ENCODE measurements around the gene SKI. TPM values are rescaled to one million over a fixed set of nuclear protein-coding genes. Genes with fewer than 3 reads are reported as not detected.

SKI gene
- total RNA-seq, 2 experiments from 2014 or later: 28.3 to 28.9 TPM

DNA sequence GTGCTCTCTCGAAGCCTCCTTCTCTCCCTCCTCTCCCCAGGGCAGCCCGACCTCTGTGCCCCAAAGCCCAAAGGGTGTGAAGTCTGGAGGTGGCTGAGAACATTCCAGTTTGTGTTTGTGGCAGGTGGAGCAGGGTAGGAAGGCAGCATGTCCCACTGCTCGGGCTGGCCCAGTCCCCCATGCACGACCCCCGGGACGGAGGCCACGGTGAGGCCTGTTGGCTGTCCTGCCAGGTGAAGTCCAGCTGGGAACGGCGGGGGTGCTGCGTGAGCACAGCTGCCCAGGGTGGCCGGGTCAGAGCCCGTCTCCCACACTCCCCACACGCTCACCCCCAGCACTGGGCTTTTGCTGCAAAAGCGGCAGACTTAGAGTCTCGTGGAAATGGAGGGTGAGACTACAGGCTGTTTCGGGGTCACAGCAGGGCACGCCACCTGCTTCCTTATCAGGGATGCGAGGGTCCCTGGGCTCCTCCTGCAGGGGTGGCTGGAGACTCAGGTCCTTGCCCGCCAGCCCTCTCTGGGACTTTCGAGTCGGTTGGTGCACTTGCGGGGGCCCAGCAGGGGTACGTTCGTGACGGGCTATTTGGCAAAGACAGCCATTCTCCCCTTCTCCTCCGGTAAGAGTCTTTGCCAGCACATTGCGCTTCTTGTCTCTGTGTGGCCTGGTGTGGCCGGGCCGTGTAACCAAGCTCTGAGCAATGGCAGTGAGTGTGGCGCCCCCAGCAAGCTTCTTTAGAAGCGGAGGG, 123.0 kb downstream of the SKI start:
- H3K27me3 Mint-ChIP-seq: no peaks in the 10 kb centered on the region
- no peak overlapping the region for H3K27ac Mint-ChIP-seq
- no peak overlapping the region for H3K4me3 Mint-ChIP-seq
- intact Hi-C loops (cut with micrococcal nuclease): no loop called here
- no peaks in the 10 kb centered on the region for H3K4me1 Mint-ChIP-seq (ENCODE audit: low read depth)
- DNase-seq: no peak
- ChIA-PET POLR2A (no interaction called here), CTCF (no interaction called here)
- no peaks in the 10 kb centered on the region for H3K36me3 Mint-ChIP-seq
- no peaks in the 10 kb centered on the region for H3K9me3 Mint-ChIP-seq

DNA sequence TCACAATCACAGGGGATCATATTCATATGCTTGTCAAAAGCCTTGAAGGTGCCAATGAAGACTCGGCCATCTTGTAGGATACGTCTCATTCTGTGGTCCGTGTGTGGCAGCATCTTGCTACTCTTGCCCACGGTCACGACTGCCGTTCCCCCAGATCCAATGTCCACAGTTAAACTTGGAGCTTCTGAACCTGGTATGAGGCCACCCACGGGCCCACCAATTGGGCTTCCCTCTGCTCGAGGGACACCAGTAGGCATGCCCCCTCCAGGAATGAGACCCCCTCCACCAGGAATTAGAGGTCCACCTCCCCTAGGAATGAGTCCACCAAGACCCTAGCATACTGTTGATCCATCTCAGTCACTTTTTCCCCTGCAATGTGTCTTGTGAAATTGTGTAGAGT, 123.6 kb downstream of the SKI start:
- Mint-ChIP-seq H3K27me3 (no peaks in the 10 kb centered on the region), H3K9me3 (no peaks in the 10 kb centered on the region), H3K4me3 (no peak overlapping the region), H3K4me1 (ENCODE audit: low read depth) (no peaks in the 10 kb centered on the region), H3K27ac (no peak overlapping the region), H3K36me3 (no peaks in the 10 kb centered on the region)
- intact Hi-C loops (cut with micrococcal nuclease): no loop called here
- DNase-seq: no peak
- ChIA-PET CTCF (interaction anchor here (0.7 kb wide), 1 partner anchor 157 kb away, joined by 3 read pairs; the partner anchor contains the start of gene FAAP20), POLR2A (no interaction called here)

DNA sequence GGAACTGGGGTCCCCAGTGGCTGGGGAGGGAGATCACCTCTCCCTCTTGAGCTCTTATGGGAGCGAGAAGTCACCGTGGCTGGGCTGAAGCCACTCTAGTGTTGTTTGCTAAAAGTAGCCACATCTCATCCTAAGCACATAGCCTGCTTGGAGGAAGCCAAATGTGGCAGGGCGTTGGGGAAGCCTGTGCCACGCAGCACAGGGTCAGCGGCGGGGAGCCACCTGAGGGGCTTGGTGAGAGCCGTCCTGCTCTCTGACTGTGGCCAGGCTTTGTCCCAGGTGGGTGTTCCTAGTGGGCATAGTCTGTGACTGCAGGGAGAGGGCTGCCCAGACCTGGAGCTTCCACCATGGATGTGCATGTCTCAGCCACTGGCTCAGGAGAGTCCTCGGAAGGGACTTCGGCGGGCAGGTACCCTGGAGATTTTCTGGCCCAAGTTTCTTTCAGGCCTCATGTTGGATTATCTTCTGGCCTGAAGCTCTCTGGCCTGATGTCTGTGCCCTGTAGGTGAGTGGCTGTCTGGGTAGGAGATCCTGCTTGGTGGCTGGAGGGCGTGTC, 124.3 kb downstream of the SKI start:
- no peak overlapping the region for H3K4me3 Mint-ChIP-seq
- H3K27ac Mint-ChIP-seq: no peak overlapping the region
- no peaks in the 10 kb centered on the region for H3K27me3 Mint-ChIP-seq
- H3K9me3 Mint-ChIP-seq: no peaks in the 10 kb centered on the region
- CTCF ChIA-PET: interaction anchor here (0.7 kb wide), 1 partner anchor 158 kb away, joined by 3 read pairs; the partner anchor contains the start of gene FAAP20
- no peaks in the 10 kb centered on the region for H3K36me3 Mint-ChIP-seq
- POLR2A ChIA-PET: no interaction called here
- no peaks in the 10 kb centered on the region for H3K4me1 Mint-ChIP-seq (ENCODE audit: low read depth)
- no peak for DNase-seq
- intact Hi-C loops (cut with micrococcal nuclease): no loop called here

DNA sequence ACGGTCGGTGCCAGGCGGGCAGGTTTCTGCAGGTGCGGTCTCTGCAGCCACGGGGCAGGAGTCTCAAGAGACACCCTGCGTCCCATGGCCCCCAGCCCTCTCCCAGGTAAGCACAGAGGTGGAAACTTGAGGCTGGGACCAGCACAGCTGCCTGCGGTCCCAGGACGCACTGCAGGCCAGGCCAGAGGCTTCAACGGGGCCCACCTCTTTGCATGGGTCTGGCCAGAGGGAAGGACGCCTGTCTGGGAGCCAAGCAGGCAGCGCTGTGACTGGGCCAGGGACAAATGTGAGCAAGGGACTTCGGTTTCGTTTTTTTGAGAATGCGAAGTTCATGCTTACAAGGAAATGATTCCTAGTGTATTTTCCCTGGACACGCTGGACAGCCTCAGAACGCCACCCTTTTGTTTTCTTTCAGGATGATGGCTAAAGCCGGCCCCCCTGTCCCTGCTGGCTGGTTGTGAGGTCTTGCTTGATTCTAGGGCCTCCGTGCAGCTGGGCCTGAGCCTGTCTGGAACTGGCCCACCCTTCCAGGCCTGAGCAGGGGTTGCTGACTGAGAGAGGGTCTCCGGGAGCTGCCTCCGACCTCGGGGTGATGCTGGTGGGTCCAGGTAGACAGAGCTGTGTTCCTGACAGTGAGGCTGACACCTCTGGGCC, 124.9 kb downstream of the SKI start:
- intact Hi-C loops (cut with micrococcal nuclease): no loop called here
- DNase-seq: no peak
- CTCF ChIA-PET: no interaction called here
- Mint-ChIP-seq H3K27ac (no peak overlapping the region), H3K27me3 (no peaks in the 10 kb centered on the region), H3K36me3 (no peaks in the 10 kb centered on the region), H3K4me3 (no peak overlapping the region), H3K4me1 (ENCODE audit: low read depth) (no peaks in the 10 kb centered on the region), H3K9me3 (no peaks in the 10 kb centered on the region)
- POLR2A ChIA-PET: no interaction called here

DNA sequence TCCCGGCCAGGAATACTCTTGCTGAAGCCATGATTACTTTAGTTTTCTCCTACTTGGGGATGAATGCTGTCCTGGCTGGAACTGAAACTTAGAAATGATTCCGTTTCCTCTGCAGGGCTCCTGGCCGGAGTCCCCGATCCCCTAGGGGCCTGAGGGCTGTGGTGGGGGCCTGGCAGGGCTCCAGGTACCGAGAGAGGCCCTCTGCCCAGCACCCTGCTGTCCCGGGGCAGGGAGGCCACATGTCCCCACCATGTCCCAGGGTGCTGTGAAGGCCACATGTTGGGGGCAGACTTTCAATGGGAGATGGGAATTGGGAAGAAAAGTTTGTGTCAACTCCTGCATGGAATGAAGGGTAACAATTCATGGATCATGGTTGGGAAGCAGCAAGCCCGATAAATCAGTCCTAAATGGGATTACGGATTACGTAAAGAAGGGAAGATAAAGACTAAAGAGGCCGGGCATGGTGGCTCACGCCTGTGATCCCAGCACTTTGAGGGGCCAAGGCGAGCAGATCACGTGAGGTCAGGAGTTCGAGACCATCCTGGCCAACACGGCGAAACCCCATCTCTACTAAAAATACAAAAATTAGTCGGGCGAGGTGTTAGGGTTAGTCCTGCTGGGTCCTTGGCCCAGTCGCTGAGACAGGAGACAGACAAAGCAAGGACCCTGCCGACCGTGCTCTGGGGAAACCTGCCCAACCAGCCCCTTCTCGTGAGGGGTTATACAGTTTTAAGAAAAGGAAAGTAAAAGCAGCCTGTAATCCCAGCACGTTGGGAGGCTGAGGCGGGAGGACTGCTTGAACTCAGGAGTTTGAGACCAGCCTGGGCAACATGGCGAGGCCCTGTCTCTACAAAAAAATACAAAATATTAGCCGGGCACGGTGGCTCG, 125.7 kb downstream of the SKI start:
- no peaks in the 10 kb centered on the region for H3K4me1 Mint-ChIP-seq (ENCODE audit: low read depth)
- no peaks in the 10 kb centered on the region for H3K27me3 Mint-ChIP-seq
- no peak for DNase-seq
- no peaks in the 10 kb centered on the region for H3K36me3 Mint-ChIP-seq
- ChIA-PET POLR2A (no interaction called here), CTCF (no interaction called here)
- H3K9me3 Mint-ChIP-seq: no peaks in the 10 kb centered on the region
- intact Hi-C loops (cut with micrococcal nuclease): no loop called here
- no peak overlapping the region for H3K27ac Mint-ChIP-seq
- no peak overlapping the region for H3K4me3 Mint-ChIP-seq

DNA sequence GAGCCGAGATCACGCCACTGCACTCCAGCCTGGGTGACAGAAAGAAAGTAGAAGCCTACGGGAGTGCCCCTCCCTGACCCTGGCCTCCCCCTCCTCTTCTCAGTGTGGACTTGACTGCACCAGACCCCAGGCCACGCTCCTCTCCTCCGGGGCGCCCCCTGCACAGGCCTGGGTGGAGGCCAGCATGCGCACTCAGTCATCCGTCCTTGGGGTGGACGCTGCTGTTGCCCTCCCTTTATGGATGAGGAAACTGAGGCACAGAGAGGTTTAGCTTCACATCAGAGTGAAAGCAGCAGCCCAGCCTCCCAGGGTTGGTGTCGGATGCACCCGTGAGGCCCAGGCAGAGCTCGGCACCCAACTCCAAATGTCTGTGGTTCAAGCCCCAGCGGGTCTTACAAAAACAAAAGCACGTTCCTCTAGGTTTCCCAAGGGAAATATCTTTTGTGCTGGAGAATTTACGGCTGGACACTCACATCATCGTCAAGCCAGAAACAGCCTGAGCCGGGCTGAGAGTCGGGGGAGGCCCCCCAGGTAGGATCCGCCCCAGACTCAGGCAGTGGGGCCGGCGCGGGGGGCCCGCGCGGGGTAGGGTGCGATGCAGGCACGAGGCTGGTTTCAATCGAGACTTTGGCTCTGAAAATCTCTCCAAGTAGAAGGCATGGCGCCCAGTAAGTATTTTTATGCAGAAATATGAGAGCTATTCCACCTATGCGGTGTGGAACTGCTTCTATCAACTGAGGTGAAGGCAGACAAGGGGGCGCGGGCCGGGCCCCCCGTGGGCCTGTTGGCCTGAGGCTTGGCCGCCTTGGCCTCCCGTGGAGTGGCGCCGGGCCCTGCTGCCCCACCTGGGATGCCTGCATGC, 126.6 kb downstream of the SKI start:
- no peaks in the 10 kb centered on the region for H3K27me3 Mint-ChIP-seq
- ChIA-PET CTCF (no interaction called here), POLR2A (no interaction called here)
- no peaks in the 10 kb centered on the region for H3K4me1 Mint-ChIP-seq (ENCODE audit: low read depth)
- H3K4me3 Mint-ChIP-seq: no peak overlapping the region
- H3K27ac Mint-ChIP-seq: no peak overlapping the region
- H3K9me3 Mint-ChIP-seq: no peaks in the 10 kb centered on the region
- no peaks in the 10 kb centered on the region for H3K36me3 Mint-ChIP-seq
- intact Hi-C loops (cut with micrococcal nuclease): no loop called here
- DNase-seq: no peak

DNA sequence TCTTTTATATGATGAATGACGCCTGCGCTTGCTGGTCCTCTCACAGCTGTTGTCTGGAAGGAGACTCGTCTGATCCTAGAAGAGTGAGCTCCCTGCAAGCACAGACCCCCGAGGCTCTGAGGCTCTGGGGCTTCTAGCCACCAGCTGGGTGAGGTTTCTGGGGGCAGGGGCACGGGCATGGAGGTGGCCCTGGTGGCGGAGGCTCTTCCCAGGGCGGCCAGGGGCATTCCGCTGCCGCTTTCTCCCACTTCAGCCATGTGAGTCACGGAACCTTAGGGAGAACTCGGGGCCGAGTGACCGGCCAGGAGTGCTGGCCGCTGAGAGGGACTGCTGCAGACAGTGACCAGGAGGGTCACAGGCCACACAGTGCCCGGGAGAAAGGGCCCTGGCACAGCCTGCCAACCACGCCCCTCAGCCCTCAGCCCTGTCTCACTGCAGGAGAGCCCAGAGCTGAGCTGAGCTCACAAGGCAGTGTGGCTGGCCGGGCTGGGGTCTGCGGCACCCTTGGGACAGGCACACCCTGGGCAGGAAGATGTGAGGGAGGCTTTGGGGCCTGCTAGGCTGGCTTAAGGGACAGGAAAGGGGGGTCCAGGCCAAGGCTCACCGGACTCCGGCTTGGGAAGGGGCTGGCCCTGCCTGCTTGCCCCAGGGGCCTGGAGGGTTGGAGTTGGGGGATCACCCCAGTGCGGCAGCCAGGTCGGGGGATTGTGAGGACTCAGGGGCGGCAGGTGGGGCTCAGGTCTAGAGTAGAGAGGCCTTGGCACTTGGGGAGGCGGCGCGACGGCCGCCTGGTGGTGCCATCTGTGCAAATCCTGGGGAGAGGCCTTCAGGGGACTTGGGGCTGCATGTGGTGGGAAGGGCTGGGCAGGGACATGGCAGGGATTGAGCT, 127.5 kb downstream of the SKI start:
- intact Hi-C loops (cut with micrococcal nuclease): no loop called here
- Mint-ChIP-seq H3K4me3 (no peak overlapping the region), H3K27ac (no peak overlapping the region), H3K36me3 (no peaks in the 10 kb centered on the region), H3K27me3 (no peaks in the 10 kb centered on the region), H3K9me3 (no peaks in the 10 kb centered on the region), H3K4me1 (ENCODE audit: low read depth) (no peaks in the 10 kb centered on the region)
- POLR2A ChIA-PET: no interaction called here
- no peak for DNase-seq
- CTCF ChIA-PET: no interaction called here

DNA sequence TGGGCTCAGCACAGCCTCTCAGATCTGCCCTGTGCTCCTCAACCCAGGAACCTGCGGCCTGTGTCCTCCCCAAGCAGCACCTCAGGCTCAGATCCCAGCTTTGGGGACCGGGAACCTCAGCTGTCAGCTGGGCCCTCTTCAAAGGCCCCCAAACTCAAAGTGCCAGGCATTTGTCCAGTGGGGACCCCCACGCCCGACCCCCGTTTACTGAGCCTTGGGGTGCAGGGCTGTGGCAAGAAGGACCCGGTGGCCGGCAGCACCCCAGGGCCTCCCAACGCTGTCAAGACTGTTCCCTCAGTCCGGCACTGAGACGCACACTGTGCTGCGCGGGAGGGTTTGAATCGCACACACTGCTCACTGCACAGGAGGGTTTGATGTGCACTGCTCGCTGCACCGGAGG, 128.3 kb downstream of the SKI start:
- no peaks in the 10 kb centered on the region for H3K9me3 Mint-ChIP-seq
- no peaks in the 10 kb centered on the region for H3K36me3 Mint-ChIP-seq
- DNase-seq: no peak
- ChIA-PET CTCF (no interaction called here), POLR2A (no interaction called here)
- H3K27ac Mint-ChIP-seq: no peak overlapping the region
- intact Hi-C loops (cut with micrococcal nuclease): no loop called here
- no peaks in the 10 kb centered on the region for H3K27me3 Mint-ChIP-seq
- no peak overlapping the region for H3K4me3 Mint-ChIP-seq
- no peaks in the 10 kb centered on the region for H3K4me1 Mint-ChIP-seq (ENCODE audit: low read depth)

DNA sequence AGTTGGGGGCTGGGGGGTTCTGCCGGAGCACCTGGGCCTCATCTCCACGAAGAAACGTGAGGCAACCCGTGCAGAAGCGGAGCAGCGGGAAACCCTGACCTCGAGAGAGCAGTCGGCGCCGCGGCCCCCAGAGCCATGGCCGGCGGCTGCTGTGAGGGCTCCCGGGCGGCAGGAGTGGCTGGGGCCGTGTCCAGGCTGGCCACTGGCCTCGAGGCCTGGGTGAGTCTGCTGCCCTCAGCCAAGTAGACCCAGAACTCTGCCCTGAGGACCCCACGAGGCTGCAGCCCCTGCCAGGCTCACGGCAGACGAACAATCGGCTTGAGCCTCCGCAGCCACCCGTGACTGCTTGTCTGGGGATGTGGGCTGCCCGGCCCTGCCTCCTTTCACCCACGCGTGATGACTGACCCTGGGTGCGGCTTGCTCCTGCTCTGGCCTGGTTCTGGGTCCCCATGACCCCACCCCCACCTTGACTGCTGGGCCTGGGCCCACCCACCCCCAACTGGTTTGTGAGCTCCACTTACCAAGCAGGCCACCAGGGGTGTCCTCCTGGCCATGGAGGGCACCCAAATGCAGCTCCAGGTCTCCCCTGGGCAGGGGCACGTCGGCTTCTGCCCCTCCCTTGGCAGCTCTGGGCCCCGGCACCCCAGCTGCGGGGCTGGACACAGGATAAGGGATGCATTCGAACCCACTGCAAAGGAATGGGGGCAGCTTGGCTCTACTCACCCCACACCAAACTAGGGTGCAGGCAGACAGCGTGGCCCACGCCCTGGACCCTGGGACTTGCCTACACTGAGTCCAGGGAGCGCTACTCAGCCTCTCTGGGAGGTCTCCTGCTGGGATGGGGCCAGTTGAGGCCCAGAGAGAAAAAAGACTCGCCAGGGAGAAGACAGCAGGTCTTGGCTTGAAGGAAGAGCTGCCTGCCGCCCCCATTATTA, 129.1 kb downstream of the SKI start:
- Mint-ChIP-seq H3K4me3 (no peak overlapping the region), H3K27me3 (no peaks in the 10 kb centered on the region), H3K4me1 (ENCODE audit: low read depth) (no peaks in the 10 kb centered on the region), H3K9me3 (no peaks in the 10 kb centered on the region), H3K36me3 (no peaks in the 10 kb centered on the region), H3K27ac (no peak overlapping the region)
- DNase-seq: no peak
- ChIA-PET POLR2A (no interaction called here), CTCF (no interaction called here)
- intact Hi-C loops (cut with micrococcal nuclease): no loop called here

DNA sequence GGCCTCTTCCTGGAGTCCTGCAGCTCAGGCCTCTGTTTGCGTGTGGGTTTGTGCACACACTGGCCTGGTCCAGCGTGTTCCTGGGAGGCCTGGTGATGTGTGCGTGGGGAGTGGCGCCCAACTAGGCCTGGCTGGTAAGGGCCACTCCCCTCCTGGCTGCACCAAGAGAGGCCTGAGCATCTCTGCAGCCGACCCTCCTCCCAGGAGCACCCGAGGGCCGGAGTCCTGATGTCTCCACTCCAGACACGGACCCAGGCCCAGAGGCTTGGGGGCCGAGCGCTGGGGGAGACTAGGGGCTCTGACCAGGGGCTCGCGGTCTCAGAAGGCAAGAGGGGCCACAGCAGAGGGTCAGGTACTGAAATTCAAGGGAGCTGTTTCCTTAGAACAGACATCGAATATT, 130.0 kb downstream of the SKI start:
- no peaks in the 10 kb centered on the region for H3K27me3 Mint-ChIP-seq
- ChIA-PET POLR2A (no interaction called here), CTCF (no interaction called here)
- no peak overlapping the region for H3K4me3 Mint-ChIP-seq
- no peaks in the 10 kb centered on the region for H3K36me3 Mint-ChIP-seq
- DNase-seq: no peak
- H3K27ac Mint-ChIP-seq: no peak overlapping the region
- no peaks in the 10 kb centered on the region for H3K9me3 Mint-ChIP-seq
- no peaks in the 10 kb centered on the region for H3K4me1 Mint-ChIP-seq (ENCODE audit: low read depth)
- intact Hi-C loops (cut with micrococcal nuclease): no loop called here
